GM19351 (cell line): ENCODE data around the gene ING5.
"Not testable (repeated sequence)": the region's sequence is repeated elsewhere in the genome, so short reads cannot be mapped to it uniquely, and the experiment has no call there.

Experiments
- ATAC-seq: cut with Tn5 transposase; IDR thresholded peaks from one replicate; pipeline ENCODE4 v1.9.1; 2021; ENCODE audit warnings: mild to moderate bottlenecking, moderate library complexity; ENCODE audit not compliant: unreplicated experiment

Gene ING5

DNA sequence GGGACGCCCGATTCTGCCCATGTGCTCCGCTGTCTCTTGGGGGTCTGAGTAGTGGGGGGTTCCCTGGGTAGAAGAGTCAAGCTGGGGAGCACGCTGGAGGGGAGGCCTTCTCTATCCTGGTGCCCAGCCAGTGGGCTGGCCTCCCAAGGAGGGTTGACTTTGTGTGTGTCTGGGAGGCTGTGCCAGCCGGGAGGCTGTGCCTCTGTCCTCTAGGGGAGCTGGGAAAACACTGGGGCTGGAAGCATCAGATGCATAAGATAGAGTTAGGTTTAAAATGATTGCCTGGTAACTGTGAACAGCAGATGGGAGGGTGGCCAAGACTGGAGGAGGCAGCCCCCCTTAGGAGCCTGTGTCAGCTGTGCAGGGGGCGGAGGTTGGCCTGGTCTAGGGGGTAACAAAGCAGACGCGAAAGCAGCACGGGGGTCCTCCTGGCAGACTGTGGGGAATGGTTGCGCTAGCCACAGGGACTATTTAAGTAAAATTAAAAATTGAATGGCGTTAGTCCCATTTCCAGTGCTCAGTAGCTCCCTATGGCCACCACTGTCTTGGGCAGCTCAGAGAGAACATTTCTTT is 1.3 kb downstream of the ING5 start:
- no peak for ATAC-seq

- no peak for ATAC-seq
Measured at GRCh38 chr2:241706537-241706936, 4.7 kb downstream of the ING5 start.

DNA sequence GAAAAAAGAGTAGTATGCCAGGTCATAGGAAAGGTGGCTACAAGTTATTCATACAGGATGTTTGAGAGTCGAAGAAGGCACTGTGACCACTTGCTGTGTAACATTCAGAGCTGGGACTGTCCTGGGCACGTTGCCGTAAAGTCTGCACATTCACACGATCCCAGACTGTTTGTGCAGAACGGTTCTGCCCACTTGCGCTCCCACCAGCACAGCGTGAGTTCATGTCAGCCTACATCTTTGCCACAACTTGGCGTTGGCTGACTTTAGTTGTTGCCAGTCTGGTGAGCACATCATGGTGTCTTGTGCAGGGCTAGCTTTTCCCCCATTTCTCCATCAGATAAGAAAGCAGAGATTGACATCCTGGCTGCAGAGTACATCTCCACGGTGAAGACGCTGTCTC is 7.0 kb downstream of the ING5 start:
- no peak for ATAC-seq

DNA sequence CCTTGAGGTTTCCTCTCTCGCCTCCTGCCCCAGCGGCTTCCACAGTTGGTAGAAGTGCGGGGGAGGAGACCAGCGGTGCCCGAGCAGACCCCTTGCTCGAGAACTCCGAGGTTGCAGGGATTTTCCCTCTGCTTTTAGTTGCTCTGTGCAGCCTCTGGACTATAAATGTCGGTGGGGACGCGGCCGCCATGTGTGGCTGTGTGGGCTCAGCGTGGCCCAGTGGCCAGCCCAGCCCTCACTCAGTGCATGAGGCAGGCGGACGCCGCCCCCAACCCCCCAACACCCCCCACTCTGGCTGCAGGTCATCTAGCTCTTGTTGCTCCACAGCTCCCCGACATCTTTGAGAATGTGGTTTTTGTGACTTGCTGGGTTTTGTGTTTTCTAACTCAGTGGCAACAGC is 17.3 kb downstream of the ING5 start:
- ATAC-seq = no peak

- ATAC-seq = no peak
Measured at GRCh38 chr2:241720099-241720498, 18.3 kb downstream of the ING5 start.

- no peak for ATAC-seq
Measured at GRCh38 chr2:241720560-241720959, 18.7 kb downstream of the ING5 start.

DNA sequence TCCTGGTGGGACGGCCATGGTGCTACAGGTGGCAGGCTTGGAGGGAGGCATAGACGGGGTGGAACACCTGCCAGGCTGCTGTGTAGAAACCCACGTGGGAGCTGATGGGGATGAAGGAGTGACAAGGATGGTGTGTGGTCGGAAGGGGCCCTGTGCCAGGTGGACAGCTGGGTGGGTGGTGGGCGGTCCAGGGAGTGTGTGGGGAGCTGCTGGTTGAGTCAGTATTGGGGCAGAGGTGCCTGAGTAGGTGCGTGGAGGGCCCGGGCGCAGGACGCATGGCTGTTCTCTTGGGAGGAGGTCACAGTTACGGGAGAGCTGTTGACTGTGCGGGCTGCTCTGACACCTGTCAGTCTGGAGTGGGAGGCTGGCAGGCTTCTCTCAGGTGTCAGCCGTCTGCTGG is 20.0 kb downstream of the ING5 start:
- no peak for ATAC-seq

GRCh38 chr2:241722896-241723454 is 21.1 kb downstream of the ING5 start:
- ATAC-seq = no peak

- ATAC-seq = no peak
Measured at GRCh38 chr2:241724259-241724974, 22.6 kb downstream of the ING5 start.

DNA sequence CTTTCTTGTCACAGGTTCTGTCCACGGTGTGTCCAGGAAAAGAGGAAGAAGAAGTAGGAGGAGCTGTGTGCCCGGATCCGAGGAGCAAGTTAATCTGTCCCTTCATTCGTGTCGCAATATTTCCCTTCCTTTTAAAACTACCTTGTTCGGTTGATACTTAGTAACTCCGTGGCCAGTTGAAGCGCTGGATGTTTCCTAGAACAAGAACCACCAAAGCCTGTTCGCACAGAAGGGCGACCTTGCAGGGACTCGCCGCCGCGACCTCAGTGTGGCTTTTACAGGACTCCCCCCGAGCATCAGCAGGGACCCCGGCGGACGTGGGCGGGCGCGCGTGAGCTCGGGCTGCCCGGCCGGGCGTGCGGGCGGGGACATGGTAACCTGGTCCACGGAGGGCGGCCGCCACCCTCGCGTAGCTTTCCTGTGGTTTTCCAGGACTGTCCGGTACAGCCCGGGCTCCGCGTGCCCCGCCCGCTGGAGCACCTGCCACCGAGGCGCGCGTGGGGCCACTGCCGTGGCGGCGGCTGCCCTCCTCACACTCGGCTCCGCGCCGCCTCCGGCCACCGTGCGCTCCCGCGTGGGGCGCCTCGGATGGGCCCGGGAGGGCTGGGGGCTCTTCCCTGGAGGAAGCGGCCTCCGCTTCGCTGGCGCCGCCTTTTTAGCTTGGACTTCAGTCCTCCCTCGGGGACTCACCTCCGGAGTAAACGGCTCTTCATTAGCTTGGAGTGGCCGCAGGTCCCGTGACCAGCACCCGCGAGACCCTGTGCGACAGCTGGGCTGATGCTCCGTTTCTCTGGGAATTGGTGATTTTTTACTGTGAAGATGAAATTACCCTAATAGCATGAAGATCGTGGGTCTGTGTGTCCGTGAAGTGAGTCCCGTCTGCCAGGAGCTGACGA is 23.4 kb downstream of the ING5 start:
- ATAC-seq = no peak

DNA sequence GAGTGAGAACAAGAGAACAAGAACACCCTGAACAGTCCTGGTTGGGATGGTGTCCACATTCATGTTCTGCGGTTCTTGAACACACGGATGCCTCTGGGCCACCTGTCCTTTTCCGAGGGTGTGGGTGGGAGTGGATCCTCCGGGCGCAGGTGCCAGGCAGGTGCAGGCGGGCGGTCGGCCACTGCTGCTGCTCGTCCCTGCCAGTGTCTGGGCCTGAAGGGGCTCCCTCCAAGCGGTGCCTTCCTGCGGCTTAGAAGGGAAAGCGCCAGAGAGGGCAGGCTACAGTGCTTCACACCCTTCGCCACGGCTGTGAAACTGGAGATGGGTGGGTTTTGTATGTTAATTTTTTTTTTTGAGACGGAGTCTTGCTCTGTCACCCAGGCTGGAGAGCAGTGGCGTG is 24.6 kb downstream of the ING5 start:
- ATAC-seq = no peak

- no peak for ATAC-seq
Measured at GRCh38 chr2:241728000-241728399, 26.2 kb downstream of the ING5 start.

GRCh38 chr2:241728627-241729026 is 26.8 kb downstream of the ING5 start:
- ATAC-seq = no peak

GRCh38 chr2:241729868-241730267 is 28.0 kb downstream of the ING5 start:
- no peak for ATAC-seq

DNA sequence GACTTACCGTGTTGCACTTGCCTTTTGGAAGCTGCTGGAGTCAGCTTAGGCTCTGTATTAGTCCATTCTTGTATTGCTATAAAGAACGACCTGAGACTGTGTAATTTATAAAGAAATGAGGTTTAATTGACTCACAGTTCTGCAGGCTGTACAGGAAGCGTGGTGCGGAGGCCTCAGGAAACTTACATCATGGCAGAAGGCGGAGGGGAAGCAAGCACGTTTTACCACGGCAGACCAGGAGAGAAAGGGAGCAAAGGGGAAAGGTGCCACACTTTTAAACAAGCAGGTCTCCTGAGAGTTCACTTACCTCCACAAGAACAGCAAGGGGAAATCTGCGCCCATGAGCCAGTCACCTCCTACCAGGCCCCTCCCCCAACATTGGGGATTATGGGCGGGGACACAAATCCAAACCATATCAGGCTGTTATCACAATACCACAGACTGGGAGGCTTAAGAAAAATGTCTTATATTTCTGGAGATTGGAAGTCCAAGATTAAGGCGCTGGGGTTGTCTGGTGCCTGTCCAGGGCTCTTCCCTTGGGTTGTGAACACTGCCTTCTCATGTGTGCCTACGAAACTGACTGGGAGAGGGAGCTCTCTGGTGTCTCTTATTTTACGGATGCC is 28.9 kb downstream of the ING5 start:
- no peak for ATAC-seq

GRCh38 chr2:241732513-241733186 is 30.8 kb downstream of the ING5 start:
- ATAC-seq = not testable (repeated sequence)

- ATAC-seq = no peak
Measured at GRCh38 chr2:241733391-241734207, 31.8 kb downstream of the ING5 start.

DNA sequence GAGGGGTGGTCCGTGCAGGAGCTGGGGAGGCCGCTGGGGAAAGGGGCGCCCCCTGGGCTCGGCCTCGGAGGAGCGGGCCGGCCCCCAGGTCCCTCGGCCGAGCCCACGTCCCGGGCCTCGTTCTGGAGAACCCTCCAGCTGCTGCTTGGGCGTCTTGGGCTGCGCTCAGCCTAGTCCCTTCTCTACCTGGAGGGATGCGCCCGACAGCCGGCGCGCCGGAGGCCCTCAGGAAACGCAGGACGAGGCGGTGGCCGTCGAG is 32.3 kb downstream of the ING5 start:
- ATAC-seq = no peak

GRCh38 chr2:241734467-241735208 is 32.8 kb downstream of the ING5 start, which contains the start of gene D2HGDH:
D2HGDH (plus strand) TSS chr2:241734630; CDS start chr2:241735225, 595 bp downstream.
- peak; percentile 75 for ATAC-seq
